Muscle layer of duodenum (tissue), 2 donors: ENCODE measurements around the gene GALNT9.
"Not testable (repeated sequence)": the region's sequence is repeated elsewhere in the genome, so short reads cannot be mapped to it uniquely, and the experiment has no call there.

Source experiments
- H3K27ac ChIP-seq: one replicate; pipeline ENCODE4 v1.7.0; 2013; ENCODE audit warnings: mild to moderate bottlenecking, low read length
- H3K27me3 ChIP-seq: one replicate; pipeline ENCODE4 v1.7.0; 2013; ENCODE audit warnings: low read depth, mild to moderate bottlenecking, control low read depth, low read length
- H3K36me3 ChIP-seq, 2 donors: one replicate each; pipeline ENCODE4 v1.7.0; 2013; ENCODE audit warnings: low read length in 2 of 2, control low read depth in 1 of 2, mild to moderate bottlenecking in 1 of 2; ENCODE audit not compliant: insufficient read depth in 2 of 2, control insufficient read depth in 1 of 2
- H3K4me1 ChIP-seq, 2 donors: one replicate each; pipeline ENCODE4 v1.7.0; 2013; ENCODE audit warnings: low read length in 2 of 2, mild to moderate bottlenecking in 2 of 2, control low read depth in 1 of 2, moderate library complexity in 1 of 2; ENCODE audit not compliant: insufficient read depth in 2 of 2, control insufficient read depth in 1 of 2
- H3K4me3 ChIP-seq, 2 donors: one replicate each; pipeline ENCODE4 v1.7.0; 2013; ENCODE audit warnings: low read length in 2 of 2, low read depth in 1 of 2, mild to moderate bottlenecking in 1 of 2
- H3K9me3 ChIP-seq, 2 donors: one replicate each; pipeline ENCODE4 v1.7.0; 2013; ENCODE audit warnings: low read length in 2 of 2, control low read depth in 1 of 2, mild to moderate bottlenecking in 1 of 2; ENCODE audit not compliant: control insufficient read depth in 1 of 2
- donor health status: healthy.

GALNT9 gene

GRCh38 chr12:132202929-132203721 is 126.3 kb downstream of the GALNT9 start:
- Histone ChIP-seq H3K4me1 (peaks cover 0 to 17% of the 10 kb centered on the region in 2 donors), H3K36me3 (no peaks in the 10 kb centered on the region), H3K9me3 (no peaks in the 10 kb centered on the region), H3K27ac (no peak overlapping the region), H3K27me3 (peaks cover 21% of the 10 kb centered on the region), H3K4me3 (no peak overlapping the region)

- no peak overlapping the region for H3K4me3 ChIP-seq
- peaks cover 21% of the 10 kb centered on the region for H3K27me3 ChIP-seq
- no peak overlapping the region for H3K27ac ChIP-seq
- H3K4me1 ChIP-seq = peaks cover 0 to 17% of the 10 kb centered on the region in 2 donors
- no peaks in the 10 kb centered on the region for H3K9me3 ChIP-seq
- no peaks in the 10 kb centered on the region for H3K36me3 ChIP-seq
Measured at GRCh38 chr12:132201391-132202120, 127.8 kb downstream of the GALNT9 start.

GRCh38 chr12:132200800-132201199 is 128.6 kb downstream of the GALNT9 start:
- peaks cover 21% of the 10 kb centered on the region for H3K27me3 ChIP-seq
- no peak overlapping the region for H3K27ac ChIP-seq
- peaks cover 0 to 14% of the 10 kb centered on the region in 2 donors for H3K4me1 ChIP-seq
- no peaks in the 10 kb centered on the region for H3K36me3 ChIP-seq
- no peak overlapping the region for H3K4me3 ChIP-seq
- no peaks in the 10 kb centered on the region for H3K9me3 ChIP-seq

- H3K36me3 ChIP-seq = no peaks in the 10 kb centered on the region
- peaks cover 11% of the 10 kb centered on the region for H3K27me3 ChIP-seq
- H3K27ac ChIP-seq = no peak overlapping the region
- H3K9me3 ChIP-seq = no peaks in the 10 kb centered on the region
- H3K4me3 ChIP-seq = no peak overlapping the region
- H3K4me1 ChIP-seq = peaks cover 0 to 3% of the 10 kb centered on the region in 2 donors
Measured at GRCh38 chr12:132199526-132200319, 129.7 kb downstream of the GALNT9 start.

GRCh38 chr12:132199101-132199500 is 130.3 kb downstream of the GALNT9 start:
- H3K4me3 ChIP-seq = no peak overlapping the region
- H3K27me3 ChIP-seq = peaks cover 4% of the 10 kb centered on the region
- H3K36me3 ChIP-seq = peaks cover 0 to 4% of the 10 kb centered on the region in 2 donors
- H3K9me3 ChIP-seq = peaks cover 0 to 6% of the 10 kb centered on the region in 2 donors
- H3K27ac ChIP-seq = no peak overlapping the region
- no peaks in the 10 kb centered on the region for H3K4me1 ChIP-seq

- Histone ChIP-seq H3K27ac (no peak overlapping the region), H3K9me3 (peaks cover 5 to 14% of the 10 kb centered on the region in 2 donors), H3K36me3 (peaks cover 0 to 5% of the 10 kb centered on the region in 2 donors), H3K4me3 (no peak overlapping the region), H3K27me3 (no peaks in the 10 kb centered on the region), H3K4me1 (no peaks in the 10 kb centered on the region)
Measured at GRCh38 chr12:132197581-132198354, 131.6 kb downstream of the GALNT9 start.

GRCh38 chr12:132196873-132197390 is 132.5 kb downstream of the GALNT9 start:
- H3K36me3 ChIP-seq = peaks cover 0 to 5% of the 10 kb centered on the region in 2 donors
- no peaks in the 10 kb centered on the region for H3K4me1 ChIP-seq
- H3K4me3 ChIP-seq = no peak overlapping the region
- H3K27me3 ChIP-seq = no peaks in the 10 kb centered on the region
- no peak overlapping the region for H3K27ac ChIP-seq
- H3K9me3 ChIP-seq = peaks cover 5 to 14% of the 10 kb centered on the region in 2 donors

GRCh38 chr12:132196038-132196872 is 133.1 kb downstream of the GALNT9 start:
- Histone ChIP-seq H3K9me3 (peaks cover 5 to 14% of the 10 kb centered on the region in 2 donors), H3K4me1 (no peaks in the 10 kb centered on the region), H3K27ac (no peak overlapping the region), H3K27me3 (no peaks in the 10 kb centered on the region), H3K36me3 (peaks cover 0 to 5% of the 10 kb centered on the region in 2 donors), H3K4me3 (no peak overlapping the region)

GRCh38 chr12:132195242-132195641 is 134.1 kb downstream of the GALNT9 start:
- not testable (repeated sequence) for H3K27me3 ChIP-seq, H3K4me3 ChIP-seq, H3K4me1 ChIP-seq, H3K27ac ChIP-seq, H3K36me3 ChIP-seq
- peaks cover 5 to 14% of the 10 kb centered on the region in 2 donors for H3K9me3 ChIP-seq

- peaks cover 0 to 12% of the 10 kb centered on the region in 2 donors for H3K4me1 ChIP-seq
- peaks cover 5 to 14% of the 10 kb centered on the region in 2 donors for H3K9me3 ChIP-seq
- peaks cover 0 to 5% of the 10 kb centered on the region in 2 donors for H3K36me3 ChIP-seq
- H3K27me3 ChIP-seq = no peaks in the 10 kb centered on the region
- H3K27ac ChIP-seq = no peak overlapping the region
- peak overlapping the region in 1 of 2 donors; percentile 2 for H3K4me3 ChIP-seq
Measured at GRCh38 chr12:132194556-132194955, 134.8 kb downstream of the GALNT9 start.
